DND-41 (cell line): ENCODE results near the gene GNB3.
"Not testable (repeated sequence)": the region's sequence is repeated elsewhere in the genome, so short reads cannot be mapped to it uniquely, and the experiment has no call there.

Experiments used
- ATAC-seq: fragments of 200-7000 bp; cut with Tn5 transposase; 3 replicates; pipeline ENCODE4 v1.9.1; 2021; ENCODE audit warnings: low read depth; ENCODE audit not compliant: insufficient read depth
- DNase-seq: peaks from one replicate; pipeline ENCODE4 v3.0.0-alpha.2; 2020
- H2AFZ ChIP-seq: 2 replicates; pipeline ENCODE4 v1.6.0; 2012; ENCODE audit warnings: low read depth, low read length
- H3K27ac ChIP-seq: 2 replicates; pipeline ENCODE4 v1.5.1; 2012; ENCODE audit warnings: low read length, inconsistent platforms
- H3K27me3 ChIP-seq: fragments of 200-600 bp; sonication (generic); 2 replicates; pipeline ENCODE4 v1.6.0; 2012; ENCODE audit warnings: low read length, mild to moderate bottlenecking, inconsistent platforms; ENCODE audit not compliant: insufficient read depth, poor library complexity
- H3K36me3 ChIP-seq: 2 replicates; pipeline ENCODE4 v1.5.1; 2012; ENCODE audit warnings: low read length, inconsistent platforms; ENCODE audit not compliant: insufficient read depth
- H3K4me1 ChIP-seq: 2 replicates; pipeline ENCODE4 v1.5.1; 2012; ENCODE audit warnings: mild to moderate bottlenecking, low read length; ENCODE audit not compliant: insufficient read depth
- H3K4me2 ChIP-seq: 2 replicates; pipeline ENCODE4 v1.6.0; 2012; ENCODE audit warnings: mild to moderate bottlenecking, moderate library complexity, low read length, inconsistent platforms; ENCODE audit not compliant: insufficient read depth
- H3K4me3 ChIP-seq, 2 experiments: fragments of 200-600 bp in 1 of 2; shearing (Covaris generic) in 1 of 2; 2 replicates each; pipeline ENCODE4 v1.5.1; 2012 to 2016; ENCODE audit warnings: inconsistent platforms in 2 of 2, low read length in 2 of 2, mild to moderate bottlenecking in 2 of 2, low read depth in 1 of 2, moderate library complexity in 1 of 2
- H3K79me2 ChIP-seq: 2 replicates; pipeline ENCODE4 v1.6.0; 2012; ENCODE audit warnings: low read length, inconsistent platforms; ENCODE audit not compliant: insufficient read depth
- H3K9ac ChIP-seq: 2 replicates; pipeline ENCODE4 v1.6.0; 2012; ENCODE audit warnings: low read depth, mild to moderate bottlenecking, inconsistent platforms, low read length, moderate library complexity
- H3K9me3 ChIP-seq: 2 replicates; pipeline ENCODE4 v1.5.1; 2012; ENCODE audit warnings: low read length, moderate library complexity, mild to moderate bottlenecking, inconsistent platforms; ENCODE audit not compliant: insufficient read depth, severe bottlenecking
- H4K20me1 ChIP-seq: 2 replicates; pipeline ENCODE4 v1.6.0; 2012; ENCODE audit warnings: low read length; ENCODE audit not compliant: insufficient read depth
- EZH2 ChIP-seq: IDR thresholded peaks from 3 replicates; pipeline ENCODE4 v1.6.1; 2012; ENCODE audit warnings: borderline replicate concordance, low read depth, mild to moderate bottlenecking, moderate library complexity, low read length, inconsistent platforms; ENCODE audit not compliant: severe bottlenecking
- TF ChIP-seq, protein P1 (sequence below): IDR thresholded peaks from 2 replicates; pipeline ENCODE4 v1.5.1; 2012; ENCODE audit warnings: borderline replicate concordance, low read length, moderate library complexity, mild to moderate bottlenecking; ENCODE audit not compliant: poor library complexity, severe bottlenecking; ENCODE audit errors: extremely low read depth

GNB3 gene

DNA sequence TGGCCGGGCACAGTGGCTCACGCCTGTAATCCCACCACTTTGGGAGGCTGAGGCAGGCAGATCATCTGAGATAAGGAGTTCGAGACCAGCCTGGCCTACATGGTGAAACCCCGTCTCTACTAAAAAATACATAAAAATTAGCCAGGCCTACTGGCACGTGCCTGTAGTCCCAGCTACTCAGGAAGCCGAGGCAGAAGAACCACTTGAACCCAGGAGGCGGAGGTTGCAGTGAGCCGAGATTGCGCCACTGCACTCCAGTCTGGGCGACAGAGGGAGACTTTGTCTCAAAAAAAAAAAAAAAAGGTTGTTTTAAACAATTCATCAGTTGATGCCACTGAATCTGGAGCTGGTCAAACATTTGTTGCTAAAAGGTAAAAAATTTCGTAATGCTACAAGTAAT, 39.1 kb downstream of the GNB3 start:
- not testable (repeated sequence) for ATAC-seq

DNA sequence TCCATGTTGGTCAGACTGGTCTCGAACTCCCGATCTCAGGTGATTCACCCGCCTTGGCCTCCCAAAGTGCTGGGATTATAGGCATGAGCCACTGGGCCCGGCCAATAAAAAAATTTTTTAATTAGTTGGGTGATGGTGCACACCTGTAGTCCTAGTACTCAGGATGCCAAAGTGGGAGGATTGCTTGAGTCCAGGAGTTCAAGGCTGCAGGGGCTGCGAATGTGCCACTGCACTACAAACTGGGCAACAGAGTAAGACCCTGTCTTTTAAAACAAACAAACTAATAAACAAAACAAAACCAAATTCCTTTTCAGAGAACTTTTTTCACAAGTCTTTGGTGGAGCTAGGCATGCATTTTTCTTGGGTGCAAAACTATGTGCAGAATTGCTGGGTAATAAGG, 42.5 kb downstream of the GNB3 start:
- no peak for ATAC-seq
- Histone ChIP-seq H3K36me3 (peaks cover 23% of the 10 kb centered on the region), H3K4me3 (no peak overlapping the region), H3K9ac (no peak overlapping the region), H3K27me3 (no peaks in the 10 kb centered on the region), H3K9me3 (no peaks in the 10 kb centered on the region), H2AFZ (no peak overlapping the region), H3K27ac (no peak overlapping the region), H3K4me1 (no peaks in the 10 kb centered on the region), H4K20me1 (no peaks in the 10 kb centered on the region), H3K79me2 (no peaks in the 10 kb centered on the region), H3K4me2 (no peak overlapping the region)
- TF ChIP-seq, protein P1, sequence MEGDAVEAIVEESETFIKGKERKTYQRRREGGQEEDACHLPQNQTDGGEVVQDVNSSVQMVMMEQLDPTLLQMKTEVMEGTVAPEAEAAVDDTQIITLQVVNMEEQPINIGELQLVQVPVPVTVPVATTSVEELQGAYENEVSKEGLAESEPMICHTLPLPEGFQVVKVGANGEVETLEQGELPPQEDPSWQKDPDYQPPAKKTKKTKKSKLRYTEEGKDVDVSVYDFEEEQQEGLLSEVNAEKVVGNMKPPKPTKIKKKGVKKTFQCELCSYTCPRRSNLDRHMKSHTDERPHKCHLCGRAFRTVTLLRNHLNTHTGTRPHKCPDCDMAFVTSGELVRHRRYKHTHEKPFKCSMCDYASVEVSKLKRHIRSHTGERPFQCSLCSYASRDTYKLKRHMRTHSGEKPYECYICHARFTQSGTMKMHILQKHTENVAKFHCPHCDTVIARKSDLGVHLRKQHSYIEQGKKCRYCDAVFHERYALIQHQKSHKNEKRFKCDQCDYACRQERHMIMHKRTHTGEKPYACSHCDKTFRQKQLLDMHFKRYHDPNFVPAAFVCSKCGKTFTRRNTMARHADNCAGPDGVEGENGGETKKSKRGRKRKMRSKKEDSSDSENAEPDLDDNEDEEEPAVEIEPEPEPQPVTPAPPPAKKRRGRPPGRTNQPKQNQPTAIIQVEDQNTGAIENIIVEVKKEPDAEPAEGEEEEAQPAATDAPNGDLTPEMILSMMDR = no peak
- no peak for TF ChIP-seq EZH2
- no peak for DNase-seq

More for the DNA sequence above, 39.1 kb downstream of the GNB3 start:
- not testable (repeated sequence) for H2AFZ ChIP-seq, H3K4me2 ChIP-seq, H3K9ac ChIP-seq, H3K79me2 ChIP-seq, H3K27me3 ChIP-seq, H3K27ac ChIP-seq, H4K20me1 ChIP-seq, H3K4me3 ChIP-seq, DNase-seq, H3K9me3 ChIP-seq, H3K4me1 ChIP-seq
- peaks cover 25% of the 10 kb centered on the region for H3K36me3 ChIP-seq

DNA sequence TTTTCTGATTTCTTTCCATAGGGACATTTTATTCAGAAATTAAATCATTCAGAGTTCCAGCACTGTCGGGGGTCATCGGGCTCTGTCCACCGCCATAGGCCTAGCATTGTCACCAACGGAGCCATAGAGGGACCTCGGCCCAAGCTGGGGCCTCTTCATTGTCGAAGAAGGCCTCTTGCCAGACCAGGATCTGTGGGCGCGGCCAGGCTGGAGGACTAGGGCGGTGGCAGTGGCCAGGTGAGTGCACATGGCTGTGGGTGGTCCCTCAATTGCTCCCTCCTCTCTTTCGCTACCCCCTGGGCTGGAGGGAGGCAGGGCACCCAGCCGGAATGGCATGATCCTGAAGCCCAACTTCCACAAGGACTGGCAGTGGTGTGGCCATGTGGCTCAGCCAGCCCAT, 43.0 kb downstream of the GNB3 start:
- ATAC-seq = no peak
- no peaks in the 10 kb centered on the region for H4K20me1 ChIP-seq
- TF ChIP-seq EZH2 = no peak
- TF ChIP-seq, protein P1 = no peak
- no peak overlapping the region for H3K27ac ChIP-seq
- no peak overlapping the region for H2AFZ ChIP-seq
- H3K9ac ChIP-seq = no peak overlapping the region
- no peaks in the 10 kb centered on the region for H3K27me3 ChIP-seq
- H3K79me2 ChIP-seq = no peaks in the 10 kb centered on the region
- H3K9me3 ChIP-seq = no peaks in the 10 kb centered on the region
- no peak overlapping the region for H3K4me3 ChIP-seq
- H3K36me3 ChIP-seq = peaks cover 23% of the 10 kb centered on the region
- no peak overlapping the region for H3K4me2 ChIP-seq
- no peaks in the 10 kb centered on the region for H3K4me1 ChIP-seq
- DNase-seq = no peak

DNA sequence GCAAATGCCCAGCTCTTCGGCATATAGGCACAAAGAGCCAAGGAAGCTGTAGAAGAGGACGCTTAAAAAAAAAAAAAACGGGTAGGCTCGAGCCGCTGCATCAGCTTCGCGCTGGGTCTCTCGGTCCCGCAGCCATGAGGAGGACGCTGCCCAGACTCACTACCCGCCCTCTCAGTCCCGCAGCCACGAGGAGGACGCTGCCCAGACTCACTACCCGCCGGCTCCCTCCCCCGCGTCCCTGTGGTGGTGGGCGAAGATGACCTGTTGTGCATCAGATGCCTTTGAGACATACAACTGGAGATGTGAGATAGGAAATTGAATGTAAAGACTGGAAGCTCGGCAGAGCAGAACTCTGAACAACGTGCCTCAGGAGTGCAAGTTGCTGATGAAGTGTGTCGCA, 43.8 kb downstream of the GNB3 start:
- H3K27ac ChIP-seq = no peak overlapping the region
- ATAC-seq (no peak), DNase-seq (no peak)
- no peaks in the 10 kb centered on the region for H3K4me1 ChIP-seq
- no peak overlapping the region for H2AFZ ChIP-seq
- H3K9me3 ChIP-seq = no peaks in the 10 kb centered on the region
- no peak overlapping the region for H3K4me2 ChIP-seq
- H3K27me3 ChIP-seq = no peaks in the 10 kb centered on the region
- no peak overlapping the region for H3K9ac ChIP-seq
- H4K20me1 ChIP-seq = no peaks in the 10 kb centered on the region
- TF ChIP-seq EZH2 = no peak
- TF ChIP-seq, protein P1 = no peak
- H3K36me3 ChIP-seq = peaks cover 23% of the 10 kb centered on the region
- H3K79me2 ChIP-seq = no peaks in the 10 kb centered on the region
- no peak overlapping the region for H3K4me3 ChIP-seq

DNA sequence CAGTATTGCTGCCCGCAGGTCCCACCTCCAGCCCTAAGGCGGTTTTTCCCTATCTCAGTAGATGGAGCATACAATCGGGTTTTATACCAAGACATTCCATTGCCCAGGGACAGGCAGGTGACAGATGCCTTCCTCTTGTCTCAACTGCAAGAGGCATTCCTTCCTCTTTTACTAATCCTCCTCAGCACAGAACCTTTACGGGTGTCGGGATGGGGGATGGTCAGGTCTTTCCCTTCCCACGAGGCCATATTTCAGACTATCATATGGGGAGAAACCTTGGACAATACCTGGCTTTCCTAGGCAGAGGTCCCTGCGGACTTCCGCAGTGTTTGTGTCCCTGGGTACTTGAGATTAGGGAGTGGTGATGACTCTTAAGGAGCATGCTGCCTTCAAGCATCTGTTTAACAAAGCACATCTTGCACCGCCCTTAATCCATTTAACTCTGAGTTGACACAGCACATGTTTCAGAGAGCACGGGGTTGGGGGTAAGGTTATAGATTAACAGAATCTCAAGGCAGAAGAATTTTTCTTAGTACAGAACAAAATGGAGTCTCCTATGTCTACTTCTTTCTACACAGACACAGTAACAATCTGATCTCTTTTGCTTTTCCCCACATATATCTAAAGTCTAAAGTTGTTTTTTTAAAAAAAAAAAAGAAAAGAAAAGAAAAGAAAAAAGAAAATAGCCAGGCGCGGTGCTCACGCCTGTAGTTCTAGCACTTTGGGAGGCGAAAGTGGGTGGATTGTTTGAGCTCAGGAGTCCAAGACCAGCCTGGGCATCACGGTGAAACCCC, 45.7 kb downstream of the GNB3 start:
- not testable (repeated sequence) for H3K79me2 ChIP-seq, H3K4me3 ChIP-seq, H3K9me3 ChIP-seq, H4K20me1 ChIP-seq, H3K4me1 ChIP-seq, H3K27ac ChIP-seq, H3K27me3 ChIP-seq, H3K4me2 ChIP-seq, H3K9ac ChIP-seq, DNase-seq, H2AFZ ChIP-seq, ATAC-seq
- H3K36me3 ChIP-seq = peaks cover 23% of the 10 kb centered on the region
